ENCODE data around the gene PHB1. TPM values are rescaled to one million over a fixed set of nuclear protein-coding genes. Genes with fewer than 3 reads are reported as not detected.

The PHB1 gene
- total RNA-seq, 4 donors from 2014 or later, result 63.8 to 92.5 (median 86.4) TPM

DNA sequence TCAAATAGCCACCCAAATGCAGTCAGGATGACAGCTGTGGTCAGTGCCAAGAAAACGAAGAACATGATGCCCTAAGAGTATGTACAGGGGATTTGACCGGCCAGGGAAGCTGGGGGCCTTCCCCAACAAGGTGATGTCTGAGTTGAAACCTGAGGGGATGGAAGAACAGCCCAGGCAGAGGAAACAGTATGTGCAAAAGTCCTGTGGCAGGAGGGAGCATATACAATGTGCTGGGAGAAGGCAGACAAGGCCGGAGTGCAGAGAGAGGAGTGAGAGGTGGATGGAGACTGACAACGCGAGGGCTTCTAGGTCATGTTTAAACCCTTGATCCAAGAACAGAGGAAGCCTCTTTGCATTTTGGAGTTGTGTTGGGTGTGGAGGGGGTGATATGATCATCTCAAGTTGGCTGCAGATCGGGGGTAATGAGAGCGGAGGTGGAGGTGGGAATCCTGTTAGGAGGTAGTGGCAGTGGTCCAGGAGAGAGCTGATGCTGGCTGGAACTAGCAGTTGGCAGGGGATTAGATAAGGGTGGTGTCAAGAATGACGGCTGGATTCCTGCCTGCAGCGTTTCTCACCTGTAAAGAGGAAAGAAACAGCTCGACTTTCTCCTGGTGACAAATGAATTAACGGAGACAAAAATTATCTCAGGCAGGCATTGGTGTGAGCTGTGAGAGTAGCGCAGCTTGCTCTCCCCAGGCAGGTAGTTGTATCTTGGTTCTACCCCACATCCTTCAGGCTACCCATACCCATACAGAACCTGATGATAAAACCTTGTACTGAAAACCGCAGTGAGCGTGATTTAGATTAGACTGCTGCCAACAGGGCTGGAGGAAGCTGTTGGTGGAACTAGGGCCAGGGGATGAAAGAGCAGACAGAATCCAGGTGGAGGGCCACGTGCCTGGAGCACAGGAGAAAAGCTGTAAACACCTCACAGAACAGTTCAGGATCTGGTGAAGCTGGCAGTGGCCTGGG, 43.2 kb upstream of the PHB1 start:
- DNase-seq (ENCODE audit: low spot score in 2 of 2), result no peak
- Histone ChIP-seq H3K4me1 (peaks cover 6% of the 10 kb centered on the region), H3K27ac (no peak overlapping the region), H3K36me3 (no peaks in the 10 kb centered on the region), H3K9me3 (no peaks in the 10 kb centered on the region), H3K4me3 (no peak overlapping the region), H3K27me3 (peaks cover 55% of the 10 kb centered on the region)
- no peak for TF ChIP-seq POLR2AphosphoS5 (IDR thresholded peaks at IDR 0.05)
- TF ChIP-seq EP300 (IDR thresholded peaks at IDR 0.05), result no peak
- TF ChIP-seq, protein P1, sequence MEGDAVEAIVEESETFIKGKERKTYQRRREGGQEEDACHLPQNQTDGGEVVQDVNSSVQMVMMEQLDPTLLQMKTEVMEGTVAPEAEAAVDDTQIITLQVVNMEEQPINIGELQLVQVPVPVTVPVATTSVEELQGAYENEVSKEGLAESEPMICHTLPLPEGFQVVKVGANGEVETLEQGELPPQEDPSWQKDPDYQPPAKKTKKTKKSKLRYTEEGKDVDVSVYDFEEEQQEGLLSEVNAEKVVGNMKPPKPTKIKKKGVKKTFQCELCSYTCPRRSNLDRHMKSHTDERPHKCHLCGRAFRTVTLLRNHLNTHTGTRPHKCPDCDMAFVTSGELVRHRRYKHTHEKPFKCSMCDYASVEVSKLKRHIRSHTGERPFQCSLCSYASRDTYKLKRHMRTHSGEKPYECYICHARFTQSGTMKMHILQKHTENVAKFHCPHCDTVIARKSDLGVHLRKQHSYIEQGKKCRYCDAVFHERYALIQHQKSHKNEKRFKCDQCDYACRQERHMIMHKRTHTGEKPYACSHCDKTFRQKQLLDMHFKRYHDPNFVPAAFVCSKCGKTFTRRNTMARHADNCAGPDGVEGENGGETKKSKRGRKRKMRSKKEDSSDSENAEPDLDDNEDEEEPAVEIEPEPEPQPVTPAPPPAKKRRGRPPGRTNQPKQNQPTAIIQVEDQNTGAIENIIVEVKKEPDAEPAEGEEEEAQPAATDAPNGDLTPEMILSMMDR (IDR thresholded peaks at IDR 0.05), result no peak
- TF ChIP-seq POLR2A (IDR thresholded peaks at IDR 0.05), result no peak
- WGBS, result 49% methylated on average over 15 of the region's 15 CpGs

DNA sequence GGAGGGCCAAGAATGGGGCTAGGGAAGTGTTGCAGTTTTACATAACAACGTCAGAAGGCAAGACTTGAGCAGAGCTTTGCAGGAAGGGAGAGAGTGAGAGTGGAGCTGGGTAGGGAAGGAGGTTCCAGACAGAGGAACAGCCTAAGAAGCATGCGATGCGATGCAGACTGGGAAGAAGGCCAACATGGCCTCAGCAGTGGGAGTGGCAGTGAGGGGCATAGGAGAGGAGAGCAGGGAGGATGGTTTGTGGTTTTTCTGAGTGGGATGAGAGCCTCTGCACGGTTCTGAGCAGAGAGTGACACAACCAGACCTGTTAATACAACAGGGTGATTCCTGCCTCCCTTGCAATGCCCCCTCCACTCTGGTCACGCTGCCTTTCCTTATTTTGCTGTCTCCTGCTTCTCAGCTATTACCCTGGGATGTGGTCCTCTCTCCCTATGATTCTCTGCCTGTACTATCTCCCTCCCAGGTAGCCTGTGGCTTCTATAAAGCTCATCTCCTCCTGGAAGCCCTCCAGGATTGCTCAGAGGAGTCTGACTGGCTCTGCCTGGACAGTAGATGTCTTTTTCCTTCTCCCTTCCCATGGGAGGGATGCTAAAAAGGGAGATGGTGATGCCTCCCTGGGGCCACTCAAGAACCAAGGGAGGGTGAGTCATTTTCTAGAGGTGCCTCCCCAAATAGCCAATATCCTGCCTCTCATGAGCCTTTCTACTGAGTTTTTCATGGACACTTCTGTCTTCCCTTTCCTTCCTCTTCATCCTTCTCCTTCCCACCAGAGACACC, 41.7 kb upstream of the PHB1 start:
- Histone ChIP-seq H3K4me3 (no peak overlapping the region), H3K36me3 (no peaks in the 10 kb centered on the region), H3K4me1 (peaks cover 6% of the 10 kb centered on the region), H3K9me3 (no peaks in the 10 kb centered on the region), H3K27me3 (peaks cover 43% of the 10 kb centered on the region), H3K27ac (no peak overlapping the region)
- no peak for TF ChIP-seq EP300 (IDR thresholded peaks at IDR 0.05)
- no peak for TF ChIP-seq POLR2AphosphoS5 (IDR thresholded peaks at IDR 0.05)
- TF ChIP-seq POLR2A (IDR thresholded peaks at IDR 0.05), result no peak
- TF ChIP-seq, protein P1 (IDR thresholded peaks at IDR 0.05), result no peak
- 16% methylated on average over 5 of the region's 5 CpGs for WGBS
- DNase-seq (ENCODE audit: low spot score in 2 of 2), result no peak

DNA sequence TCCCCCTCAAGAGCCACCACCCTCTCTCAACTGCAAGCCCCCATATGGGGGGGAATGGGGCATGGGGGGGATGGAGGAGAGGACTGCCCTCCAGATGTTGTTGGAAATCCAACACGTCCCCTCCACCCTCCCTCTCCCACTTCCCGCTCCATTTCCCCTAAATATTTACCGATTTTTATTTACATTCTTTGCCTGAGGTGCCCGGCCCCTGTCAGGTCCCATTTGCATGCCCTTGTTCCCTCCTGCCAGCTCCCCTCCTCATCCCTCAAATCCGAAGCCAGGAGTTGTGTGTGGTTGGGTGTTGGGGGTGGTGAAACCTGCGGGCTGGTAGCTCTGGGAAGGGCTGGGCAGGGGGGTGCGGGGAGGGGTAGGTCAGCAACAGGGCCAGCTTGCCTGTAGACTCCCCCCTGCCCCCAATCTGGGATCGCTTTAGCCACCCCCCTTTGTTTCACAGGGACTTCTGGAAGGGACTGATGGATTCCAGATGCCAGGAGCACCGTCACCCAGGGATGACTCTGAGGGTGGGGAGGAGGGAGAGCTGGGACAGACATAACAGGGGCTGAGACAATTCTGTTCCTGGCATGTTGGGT, 40.7 kb upstream of the PHB1 start:
- Histone ChIP-seq H3K9me3 (no peaks in the 10 kb centered on the region), H3K4me1 (peaks cover 6% of the 10 kb centered on the region), H3K27me3 (peaks cover 34% of the 10 kb centered on the region), H3K36me3 (no peaks in the 10 kb centered on the region), H3K27ac (no peak overlapping the region), H3K4me3 (no peak overlapping the region)
- TF ChIP-seq POLR2A (IDR thresholded peaks at IDR 0.05), result no peak
- TF ChIP-seq EP300 (IDR thresholded peaks at IDR 0.05), result no peak
- TF ChIP-seq, protein P1 (IDR thresholded peaks at IDR 0.05), result no peak
- no peak for TF ChIP-seq POLR2AphosphoS5 (IDR thresholded peaks at IDR 0.05)
- 68% methylated on average over 9 of the region's 9 CpGs for WGBS
- no peak for DNase-seq (ENCODE audit: low spot score in 2 of 2)

DNA sequence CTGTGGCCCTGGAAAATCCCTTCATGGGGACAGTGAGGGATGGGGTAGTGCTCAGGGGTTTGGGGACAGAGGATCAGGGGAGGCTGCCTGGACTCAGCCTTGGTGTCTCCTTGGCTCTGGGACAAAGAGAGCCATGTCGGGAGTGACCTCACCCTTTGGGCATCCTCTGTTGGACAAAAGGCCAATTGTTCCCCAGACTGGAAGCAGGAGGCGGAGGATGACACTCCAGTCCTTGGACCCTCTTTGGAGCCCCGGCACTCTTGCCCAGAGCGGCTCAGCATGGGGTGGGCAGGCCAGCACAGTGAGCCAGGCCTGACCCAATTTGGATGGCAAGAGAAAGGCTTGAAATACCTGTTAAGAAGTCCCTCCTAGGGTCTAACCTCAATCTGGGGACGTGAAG, 39.4 kb upstream of the PHB1 start:
- Histone ChIP-seq H3K4me1 (peaks cover 7% of the 10 kb centered on the region), H3K4me3 (no peak overlapping the region), H3K36me3 (no peaks in the 10 kb centered on the region), H3K27ac (no peak overlapping the region), H3K27me3 (peaks cover 26% of the 10 kb centered on the region), H3K9me3 (no peaks in the 10 kb centered on the region)
- no peak for DNase-seq (ENCODE audit: low spot score in 2 of 2)
- TF ChIP-seq POLR2A (IDR thresholded peaks at IDR 0.05) (no peak), POLR2AphosphoS5 (IDR thresholded peaks at IDR 0.05) (no peak), EP300 (IDR thresholded peaks at IDR 0.05) (no peak)
- TF ChIP-seq, protein P1 (IDR thresholded peaks at IDR 0.05), result no peak
- WGBS, result 72% methylated on average over 5 of the region's 5 CpGs
